Measurements from ENCODE around the gene AP3B1.
"Not testable (repeated sequence)": the region's sequence is repeated elsewhere in the genome, so short reads cannot be mapped to it uniquely, and the experiment has no call there.

AP3B1 gene

DNA sequence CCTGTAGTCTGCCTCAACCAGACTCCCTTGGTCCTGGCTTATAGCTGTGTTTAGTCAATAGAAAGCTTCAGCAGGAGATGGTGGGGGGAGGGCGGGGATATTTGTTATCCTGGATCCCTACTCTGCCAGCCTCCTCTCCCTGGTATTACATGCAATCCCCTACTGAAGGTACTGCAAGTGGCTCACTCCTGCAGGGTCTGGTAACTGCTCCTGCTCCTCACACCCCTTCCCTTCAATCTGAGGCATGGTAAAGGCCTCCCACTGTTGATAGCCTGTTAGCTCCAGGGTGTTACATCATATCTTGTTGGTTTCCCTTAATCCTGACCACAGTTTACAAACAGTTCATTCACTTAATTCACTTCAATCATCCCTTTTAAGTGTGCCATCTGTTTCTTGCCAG, 137.5 kb downstream of the AP3B1 start:
- no peak for DNase-seq (ENCODE audit: low read depth)

DNA sequence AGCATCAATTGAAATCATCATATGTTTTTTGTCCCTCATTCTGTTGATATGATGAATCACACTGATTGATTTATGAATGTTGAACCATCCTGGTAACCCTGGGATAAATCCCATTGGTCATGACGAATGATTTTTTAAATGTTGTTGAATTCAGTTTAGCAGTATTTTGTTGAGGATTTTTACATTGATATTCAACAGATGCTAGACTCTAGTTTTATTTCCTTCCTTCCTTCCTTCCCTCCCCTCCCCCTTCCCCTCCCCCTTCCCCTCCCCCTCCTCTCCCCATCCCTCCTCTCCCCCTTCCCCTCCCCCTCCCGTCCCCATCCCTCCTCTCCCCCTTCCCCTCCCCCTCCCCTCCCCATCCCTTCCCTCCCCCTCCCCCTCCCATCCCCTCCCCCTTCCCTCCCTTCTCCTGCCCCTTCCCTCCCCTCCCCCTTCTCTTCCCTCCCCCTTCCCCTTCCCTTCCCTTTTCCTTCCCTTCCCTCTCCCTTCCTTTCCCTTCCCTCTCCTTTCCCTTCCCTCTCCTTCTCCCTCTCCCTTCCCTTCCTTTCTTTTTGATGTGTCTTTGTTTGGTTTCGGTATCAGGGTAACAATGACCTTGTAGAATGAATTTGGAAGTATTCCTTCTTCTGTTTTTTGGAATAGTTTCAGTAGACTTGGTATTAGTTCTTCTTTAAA, 142.8 kb downstream of the AP3B1 start:
- no peak for DNase-seq (ENCODE audit: low read depth)

- DNase-seq (ENCODE audit: low read depth): no peak
Measured at GRCh38 chr5:78137290-78137689, 157.2 kb downstream of the AP3B1 start.

DNA sequence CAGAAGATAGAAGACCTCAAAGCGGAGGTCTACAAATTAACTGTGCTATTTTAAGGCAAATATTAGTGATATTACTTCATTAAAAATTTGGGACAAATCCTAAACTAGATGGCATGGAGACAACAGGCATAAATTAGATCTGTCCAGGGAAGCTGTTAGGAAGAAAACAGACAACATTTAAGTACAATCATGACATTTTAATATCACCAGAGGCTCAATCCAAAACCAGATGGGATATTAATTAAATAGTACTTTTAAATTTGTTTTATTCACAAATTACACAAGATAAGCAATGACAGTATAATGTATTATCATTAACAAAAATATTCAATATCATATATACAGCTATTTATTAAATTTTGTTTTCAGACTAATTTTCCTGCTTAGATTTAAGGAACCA, 161.1 kb downstream of the AP3B1 start:
- DNase-seq (ENCODE audit: low read depth): no peak

DNA sequence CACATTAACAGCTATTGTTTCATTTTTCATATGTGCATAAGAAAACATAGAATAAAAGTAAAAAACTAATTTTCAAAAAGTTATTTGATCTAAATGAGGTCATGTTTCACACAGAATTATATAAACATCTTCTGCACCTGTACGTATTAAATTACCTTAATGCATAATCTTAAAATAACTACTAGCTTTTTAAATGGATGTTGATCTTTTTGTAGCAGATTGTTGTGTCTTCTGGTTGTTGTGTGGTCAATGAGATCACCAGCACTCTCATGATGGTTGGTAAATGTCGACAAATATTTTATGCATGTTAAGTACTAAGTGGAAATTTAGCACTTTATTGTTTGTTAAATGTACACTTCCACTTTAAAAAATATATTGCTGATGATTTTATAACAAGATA, 162.0 kb downstream of the AP3B1 start:
- DNase-seq (ENCODE audit: low read depth): no peak

- DNase-seq (ENCODE audit: low read depth): no peak
Measured at GRCh38 chr5:78129597-78129996, 164.9 kb downstream of the AP3B1 start.

DNA sequence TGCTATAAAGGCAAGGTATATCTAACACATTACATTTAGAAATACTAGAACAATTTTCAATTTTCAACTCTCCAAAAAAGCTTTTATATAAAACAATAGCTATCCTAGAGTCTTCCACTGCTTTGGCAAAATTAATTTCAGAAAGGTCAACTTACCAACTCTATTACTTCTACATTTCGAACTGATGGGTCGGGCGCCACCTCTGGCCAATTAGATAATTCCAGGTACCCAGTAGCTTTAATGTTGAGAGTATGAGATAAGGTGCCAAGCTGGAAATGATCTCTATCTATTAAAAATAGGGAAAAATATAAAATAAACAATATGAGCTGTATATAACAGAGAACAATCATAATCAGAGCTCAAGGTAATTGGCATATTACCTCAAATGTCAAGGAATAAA, 166.6 kb downstream of the AP3B1 start:
- no peak for DNase-seq (ENCODE audit: low read depth)

- DNase-seq (ENCODE audit: low read depth): no peak
Measured at GRCh38 chr5:78126536-78126935, 168.0 kb downstream of the AP3B1 start.

DNA sequence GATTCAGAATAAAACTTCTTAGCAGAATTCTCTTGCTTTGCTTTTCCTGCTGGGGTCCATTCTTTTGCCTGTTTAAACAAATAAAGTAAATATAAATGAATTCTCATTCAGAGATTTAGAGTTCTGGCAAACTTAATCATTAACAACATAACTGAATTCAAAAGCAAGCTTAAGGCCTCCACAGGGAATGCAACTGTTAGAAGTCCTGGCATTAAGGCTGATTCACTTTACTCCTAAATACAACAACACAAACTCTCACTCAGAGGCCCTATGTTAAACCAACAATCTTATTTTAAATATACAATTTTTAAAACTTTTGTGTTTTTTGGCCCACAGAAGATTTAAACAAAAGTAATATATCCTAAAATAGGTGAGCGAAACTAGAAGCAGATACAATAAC, 178.3 kb downstream of the AP3B1 start:
- DNase-seq (ENCODE audit: low read depth): no peak

- DNase-seq (ENCODE audit: low read depth): no peak
Measured at GRCh38 chr5:78113689-78114264, 180.7 kb downstream of the AP3B1 start.

- DNase-seq (ENCODE audit: low read depth): no peak
Measured at GRCh38 chr5:78112931-78113330, 181.6 kb downstream of the AP3B1 start.

DNA sequence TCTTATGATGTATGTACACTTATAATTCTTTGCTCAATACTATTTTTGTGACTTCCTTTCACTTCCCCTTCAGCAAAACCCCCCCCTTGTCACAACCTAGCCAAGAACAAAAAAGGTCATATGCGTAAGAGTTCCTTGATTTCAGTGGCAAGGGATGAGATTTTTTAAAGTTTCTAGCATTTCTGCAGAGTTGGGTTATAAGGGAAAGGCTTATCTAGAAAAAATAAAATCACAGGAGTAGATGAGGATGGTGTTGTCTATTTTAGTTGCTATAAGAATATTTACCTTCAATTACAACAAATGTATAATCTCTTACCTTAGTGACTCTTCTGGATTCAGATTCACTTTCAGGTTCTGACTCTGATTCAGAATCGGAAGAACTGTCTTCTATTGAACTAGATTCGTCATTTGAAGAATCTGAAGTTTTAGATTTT, 184.6 kb downstream of the AP3B1 start:
- no peak for DNase-seq (ENCODE audit: low read depth)

DNA sequence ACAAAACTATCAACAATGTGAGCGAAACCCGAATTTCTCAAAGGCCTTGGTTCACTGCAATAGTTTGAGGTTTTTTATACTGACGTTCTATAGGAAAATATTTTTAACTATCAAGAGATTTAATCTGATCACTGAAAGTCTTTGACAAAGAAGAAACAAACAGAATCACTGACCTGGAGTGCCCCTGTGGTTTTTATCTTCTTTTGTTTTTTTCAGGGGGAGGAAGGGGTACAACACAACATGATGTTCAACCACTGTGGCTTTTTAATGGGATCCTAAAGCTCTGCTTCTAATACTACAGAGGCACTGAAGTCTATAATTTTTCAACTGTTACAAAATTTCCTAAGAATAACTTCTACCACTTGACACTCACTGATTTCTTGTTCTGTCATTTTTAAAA, 185.9 kb downstream of the AP3B1 start:
- DNase-seq (ENCODE audit: low read depth): no peak

- DNase-seq (ENCODE audit: low read depth): no peak
Measured at GRCh38 chr5:78103232-78103918, 191.1 kb downstream of the AP3B1 start.

DNA sequence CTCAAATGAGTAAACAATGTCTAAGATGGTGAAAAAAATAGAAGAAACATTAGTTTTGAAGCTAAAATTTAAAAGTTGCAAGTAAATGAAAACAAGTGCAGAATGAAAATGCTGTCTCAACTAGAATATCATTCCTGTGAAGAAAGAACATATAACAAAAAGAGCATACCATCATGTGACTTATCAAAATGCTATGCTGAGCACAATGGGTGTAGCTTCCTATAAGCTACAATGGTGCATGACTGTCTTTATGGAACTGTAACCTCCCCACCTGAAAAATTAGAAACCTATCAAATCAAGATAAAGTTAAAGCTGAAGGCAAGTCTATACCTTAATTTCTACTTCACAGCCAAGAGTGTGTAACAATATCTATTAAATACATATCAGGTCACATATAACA, 192.0 kb downstream of the AP3B1 start:
- no peak for DNase-seq (ENCODE audit: low read depth)

DNA sequence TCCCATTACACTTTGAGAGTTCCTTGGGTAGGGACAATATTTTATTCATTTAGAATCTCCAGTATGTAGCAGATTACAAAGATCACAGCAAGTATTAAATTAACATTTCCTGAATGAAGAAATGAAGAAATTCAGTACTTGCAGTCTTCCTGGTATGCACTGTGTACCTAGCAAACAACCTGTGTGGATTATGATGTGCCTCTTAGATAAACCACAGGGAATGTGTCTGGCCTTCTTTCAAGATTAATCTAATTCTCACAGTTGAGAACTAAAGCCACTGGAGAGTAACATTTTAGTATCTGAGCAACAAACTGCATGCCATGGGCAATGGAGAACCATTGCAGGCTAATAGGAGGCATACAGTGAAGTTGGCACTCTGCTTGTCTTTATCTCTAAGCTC, 199.4 kb downstream of the AP3B1 start:
- DNase-seq (ENCODE audit: low read depth): no peak

GRCh38 chr5:78090002-78090401, 204.5 kb downstream of the AP3B1 start:
- no peak for DNase-seq (ENCODE audit: low read depth)

DNA sequence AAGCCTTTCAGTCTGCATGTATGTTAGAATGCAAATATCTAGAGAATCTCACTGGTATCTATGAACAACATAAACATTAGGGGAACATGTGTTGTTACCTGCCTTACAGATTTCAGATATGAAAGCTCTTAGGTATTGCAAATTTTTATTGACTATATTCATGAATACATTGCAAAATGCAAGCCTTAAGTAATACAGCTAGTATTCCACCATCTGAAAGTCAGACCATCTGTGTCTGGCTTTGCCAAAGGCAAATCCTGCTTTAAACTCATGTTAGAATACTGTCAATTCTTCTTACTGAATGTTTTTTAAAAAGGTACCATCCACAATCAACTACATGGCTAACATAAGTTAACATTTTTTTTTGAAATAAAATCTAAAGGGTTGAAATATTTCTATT, 215.6 kb downstream of the AP3B1 start:
- DNase-seq (ENCODE audit: low read depth): no peak

- no peak for DNase-seq (ENCODE audit: low read depth)
Measured at GRCh38 chr5:78077369-78078068, 217.0 kb downstream of the AP3B1 start.

- DNase-seq (ENCODE audit: low read depth): no peak
Measured at GRCh38 chr5:78076351-78076750, 218.1 kb downstream of the AP3B1 start.

DNA sequence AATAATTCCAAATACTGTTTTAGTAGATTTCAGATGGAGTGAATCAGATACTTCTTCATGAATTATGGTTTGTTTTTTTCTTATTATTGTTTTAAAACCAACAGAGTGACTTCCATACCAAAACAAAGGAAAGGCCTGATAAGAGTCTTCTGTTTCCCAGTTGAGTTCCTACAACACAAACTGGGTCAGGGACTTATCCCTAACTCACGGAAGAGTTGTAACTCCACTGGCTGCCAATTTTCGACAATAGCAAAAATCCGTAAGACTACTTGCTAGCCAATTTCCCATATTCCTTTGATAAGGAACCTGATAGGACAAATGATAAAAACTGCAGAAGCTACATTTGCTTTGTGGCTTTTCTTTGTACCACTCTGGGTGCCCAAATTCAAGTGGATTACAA, 219.2 kb downstream of the AP3B1 start:
- DNase-seq (ENCODE audit: low read depth): no peak

DNA sequence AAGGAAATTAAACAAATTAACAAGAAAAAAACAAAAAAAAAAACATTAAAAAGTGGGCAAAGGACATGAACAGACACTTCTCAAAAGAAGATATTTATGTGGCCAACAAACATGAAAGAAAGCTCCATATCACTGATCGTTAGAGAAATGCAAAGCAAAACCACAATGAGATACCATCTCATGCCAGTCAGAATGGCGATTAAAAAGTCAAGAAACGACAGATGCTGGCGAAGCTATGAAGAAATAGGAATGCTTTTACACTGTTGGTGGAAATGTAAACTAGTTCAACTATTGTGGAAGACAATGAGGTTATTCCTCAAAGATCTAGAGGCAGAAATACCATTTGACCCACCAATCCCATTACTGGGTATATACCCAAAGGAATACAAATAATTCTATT, 223.8 kb downstream of the AP3B1 start:
- not testable (repeated sequence) for DNase-seq (ENCODE audit: low read depth)

- not testable (repeated sequence) for DNase-seq (ENCODE audit: low read depth)
Measured at GRCh38 chr5:78067581-78067980, 226.9 kb downstream of the AP3B1 start.
